SK-N-SH (cell line): Measurements from ENCODE around the gene ASIC4.

ENCODE experiments used
- SIN3A ChIP-seq: IDR thresholded peaks from 2 replicates; pipeline ENCODE4 v1.6.1; 2012; ENCODE audit warnings: low read depth, mild to moderate bottlenecking, low read length, moderate library complexity, borderline replicate concordance
- TF ChIP-seq, protein P1 (sequence below): fragments of 200-600 bp; sonication (generic); IDR thresholded peaks from 2 replicates; pipeline ENCODE4 v1.6.1; 2017; ENCODE audit warnings: antibody characterized with exemption, mild to moderate bottlenecking, moderate library complexity

DNA sequence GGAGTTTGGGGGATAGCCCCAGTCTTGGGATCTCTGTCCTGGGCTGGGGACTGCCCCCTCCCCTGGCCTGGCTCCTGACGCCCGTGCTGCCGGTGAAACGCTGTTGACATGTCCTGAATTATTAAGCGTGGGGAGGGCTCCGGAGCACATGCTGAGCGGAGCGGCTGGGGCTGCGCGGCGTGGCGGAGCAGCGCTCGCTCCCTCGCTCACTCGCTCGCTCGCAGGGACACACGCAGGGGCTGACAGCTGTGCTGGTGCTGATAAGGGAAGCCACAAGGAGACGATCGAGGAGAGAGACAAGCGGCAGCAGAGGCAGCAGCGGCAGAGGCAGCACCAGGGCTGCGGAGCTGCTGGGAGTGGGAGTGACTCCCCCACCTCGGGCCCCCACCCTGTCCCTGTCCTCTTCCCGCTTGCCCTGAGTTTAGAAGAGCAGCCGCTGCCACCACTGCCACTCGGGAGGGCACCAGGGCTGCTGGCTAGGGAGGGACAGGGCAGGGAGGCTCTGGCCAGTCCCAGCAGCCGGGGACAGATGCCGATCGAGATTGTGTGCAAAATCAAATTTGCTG is at the start of gene ASIC4:
- TF ChIP-seq SIN3A, result no peak
- TF ChIP-seq, protein P1, sequence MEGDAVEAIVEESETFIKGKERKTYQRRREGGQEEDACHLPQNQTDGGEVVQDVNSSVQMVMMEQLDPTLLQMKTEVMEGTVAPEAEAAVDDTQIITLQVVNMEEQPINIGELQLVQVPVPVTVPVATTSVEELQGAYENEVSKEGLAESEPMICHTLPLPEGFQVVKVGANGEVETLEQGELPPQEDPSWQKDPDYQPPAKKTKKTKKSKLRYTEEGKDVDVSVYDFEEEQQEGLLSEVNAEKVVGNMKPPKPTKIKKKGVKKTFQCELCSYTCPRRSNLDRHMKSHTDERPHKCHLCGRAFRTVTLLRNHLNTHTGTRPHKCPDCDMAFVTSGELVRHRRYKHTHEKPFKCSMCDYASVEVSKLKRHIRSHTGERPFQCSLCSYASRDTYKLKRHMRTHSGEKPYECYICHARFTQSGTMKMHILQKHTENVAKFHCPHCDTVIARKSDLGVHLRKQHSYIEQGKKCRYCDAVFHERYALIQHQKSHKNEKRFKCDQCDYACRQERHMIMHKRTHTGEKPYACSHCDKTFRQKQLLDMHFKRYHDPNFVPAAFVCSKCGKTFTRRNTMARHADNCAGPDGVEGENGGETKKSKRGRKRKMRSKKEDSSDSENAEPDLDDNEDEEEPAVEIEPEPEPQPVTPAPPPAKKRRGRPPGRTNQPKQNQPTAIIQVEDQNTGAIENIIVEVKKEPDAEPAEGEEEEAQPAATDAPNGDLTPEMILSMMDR, result no peak
